IMR-90 (cell line): Measurements from ENCODE around the gene CROT. TPM values are rescaled to one million over a fixed set of nuclear protein-coding genes. Genes with fewer than 3 reads are reported as not detected.

Experiments
- ATAC-seq: fragments of 200-7000 bp; cut with Tn5 transposase; 2 replicates; pipeline ENCODE4 v1.9.1; 2020; ENCODE audit warnings: low read depth, mild to moderate bottlenecking, moderate library complexity
- BruUV-seq: library from RNA; stranded (reverse); fragments of 400-500 nt; replicated peaks from 2 replicates; lab custom pipeline; 2021; lab: Mats Ljungman, UMichigan
- CTCF ChIA-PET: fragments of 300-600 bp; formaldehyde crosslinking; extraction: SDS; loops from one replicate; lab custom pipeline; 2021; ENCODE audit warnings: antibody characterized with exemption; lab: Yijun Ruan, JAX
- POLR2A ChIA-PET: fragments of 300-600 bp; sonication (Branson Sonifier 250); formaldehyde crosslinking; loops from one replicate; lab custom pipeline; 2022; ENCODE audit warnings: antibody characterized with exemption; ENCODE audit not compliant: unreplicated experiment; lab: Charles Lee
- DNase-seq: peaks from one replicate; pipeline ENCODE4 v3.0.0; 2013
- H2AFZ ChIP-seq: replicated peaks from 2 replicates; pipeline ENCODE3; 2013; ENCODE audit warnings: low read length, mild to moderate bottlenecking; ENCODE audit not compliant: poor library complexity
- H2AK5ac ChIP-seq: 2 replicates; pipeline ENCODE4 v1.6.1; 2013; ENCODE audit warnings: low read depth, low read length, inconsistent platforms
- H2AK9ac ChIP-seq: replicated peaks from 2 replicates; pipeline ENCODE3; 2013; ENCODE audit warnings: mild to moderate bottlenecking, low read depth, low read length, moderate library complexity; ENCODE audit not compliant: poor library complexity
- H2BK120ac ChIP-seq: 2 replicates; pipeline ENCODE4 v1.6.1; 2013; ENCODE audit warnings: low read depth, low read length, inconsistent platforms
- H2BK15ac ChIP-seq: 3 replicates; pipeline ENCODE4 v1.6.1; 2013; ENCODE audit warnings: low read depth, low read length, inconsistent platforms
- H2BK20ac ChIP-seq: 2 replicates; pipeline ENCODE4 v1.6.1; 2013; ENCODE audit warnings: low read depth, mild to moderate bottlenecking, inconsistent platforms, low read length, moderate library complexity
- H2BK5ac ChIP-seq: 2 replicates; pipeline ENCODE4 v1.6.1; 2013; ENCODE audit warnings: mild to moderate bottlenecking, low read depth, low read length, inconsistent platforms; ENCODE audit not compliant: poor library complexity, severe bottlenecking
- H3K14ac ChIP-seq: replicated peaks from 2 replicates; pipeline ENCODE4 v1.6.1; 2013; ENCODE audit warnings: low read depth, low read length, inconsistent platforms
- H3K18ac ChIP-seq: 2 replicates; pipeline ENCODE4 v1.6.1; 2013; ENCODE audit warnings: low read depth, low read length, control low read depth
- H3K23ac ChIP-seq: 2 replicates; pipeline ENCODE4 v1.6.1; 2013; ENCODE audit warnings: low read depth, low read length, inconsistent platforms
- H3K27ac ChIP-seq: 2 replicates; pipeline ENCODE4 v1.5.1; 2013; ENCODE audit warnings: mild to moderate bottlenecking, control low read depth, low read length; ENCODE audit not compliant: insufficient read depth
- H3K27me3 ChIP-seq: 2 replicates; pipeline ENCODE4 v1.6.1; 2013; ENCODE audit warnings: low read length; ENCODE audit not compliant: control insufficient read depth, insufficient read depth
- H3K36me3 ChIP-seq: 2 replicates; pipeline ENCODE4 v1.6.1; 2013; ENCODE audit warnings: low read length, mixed read lengths; ENCODE audit not compliant: control insufficient read depth, insufficient read depth
- H3K4ac ChIP-seq: 2 replicates; pipeline ENCODE4 v1.6.1; 2013; ENCODE audit warnings: low read depth, low read length, inconsistent platforms
- H3K4me1 ChIP-seq: 2 replicates; pipeline ENCODE4 v1.6.1; 2013; ENCODE audit warnings: low read length, mixed read lengths; ENCODE audit not compliant: control insufficient read depth, insufficient read depth
- H3K4me2 ChIP-seq: 2 replicates; pipeline ENCODE4 v1.6.1; 2013; ENCODE audit warnings: low read depth, mild to moderate bottlenecking, control low read depth, low read length, moderate library complexity
- H3K4me3 ChIP-seq: 2 replicates; pipeline ENCODE4 v1.5.1; 2013; ENCODE audit warnings: low read depth, mild to moderate bottlenecking, control low read depth, low read length, moderate library complexity; ENCODE audit not compliant: insufficient read depth
- H3K56ac ChIP-seq: 2 replicates; pipeline ENCODE4 v1.6.1; 2013; ENCODE audit warnings: low read length, inconsistent platforms; ENCODE audit not compliant: insufficient read depth; ENCODE audit errors: extremely low read depth
- H3K79me1 ChIP-seq, 2 experiments: 2 replicates each; pipeline ENCODE4 v1.6.1; 2013; ENCODE audit warnings: low read length in 2 of 2, inconsistent platforms in 1 of 2, low read depth in 1 of 2
- H3K9ac ChIP-seq: 2 replicates; pipeline ENCODE4 v1.6.1; 2013; ENCODE audit warnings: low read depth, low read length, control low read depth
- H3K9me1 ChIP-seq: 2 replicates; pipeline ENCODE4 v1.6.1; 2013; ENCODE audit warnings: low read length, inconsistent platforms; ENCODE audit not compliant: insufficient read depth
- H3K9me3 ChIP-seq: 2 replicates; pipeline ENCODE4 v1.6.1; 2013; ENCODE audit warnings: low read length; ENCODE audit not compliant: control insufficient read depth, insufficient read depth
- H4K20me1 ChIP-seq: 2 replicates; pipeline ENCODE4 v1.6.1; 2013; ENCODE audit warnings: low read length, inconsistent platforms; ENCODE audit not compliant: insufficient read depth
- H4K5ac ChIP-seq: 2 replicates; pipeline ENCODE4 v1.6.1; 2013; ENCODE audit warnings: mild to moderate bottlenecking, low read depth, low read length, control low read depth
- H4K8ac ChIP-seq, 2 experiments: 2 replicates each; pipeline ENCODE4 v1.6.1; 2013; ENCODE audit warnings: low read depth in 2 of 2, low read length in 2 of 2, control low read depth in 1 of 2, inconsistent platforms in 1 of 2
- H4K91ac ChIP-seq: 2 replicates; pipeline ENCODE4 v1.6.1; 2013; ENCODE audit warnings: low read depth, low read length, inconsistent platforms; ENCODE audit not compliant: insufficient read depth
- BHLHE40 ChIP-seq: fragments of 150-350 bp; IDR thresholded peaks from 2 replicates; pipeline ENCODE4 v1.6.1; 2016; ENCODE audit warnings: mild to moderate bottlenecking, low read depth, low read length
- FOS ChIP-seq: fragments of 150-350 bp; IDR thresholded peaks from 2 replicates; pipeline ENCODE4 v1.6.1; 2016; ENCODE audit warnings: low read depth, low read length
- MAFK ChIP-seq: IDR thresholded peaks from 2 replicates; pipeline ENCODE4 v1.6.1; 2012; ENCODE audit warnings: low read depth, low read length, improper control_type of control experiment
- MAZ ChIP-seq: IDR thresholded peaks from 2 replicates; pipeline ENCODE4 v1.6.1; 2012; ENCODE audit warnings: low read depth, mild to moderate bottlenecking, low read length, improper control_type of control experiment, moderate library complexity, borderline replicate concordance
- RFX5 ChIP-seq: IDR thresholded peaks from 2 replicates; pipeline ENCODE4 v1.8.0; 2012; ENCODE audit warnings: low read depth, mild to moderate bottlenecking, low read length, moderate library complexity
- SMC3 ChIP-seq: fragments of 150-350 bp; IDR thresholded peaks from 2 replicates; pipeline ENCODE4 v1.6.1; 2016; ENCODE audit warnings: low read depth, mild to moderate bottlenecking, antibody characterized with exemption, low read length, moderate library complexity
- WGBS, 2 experiments: methylation state at CpG; one replicate each; pipeline versions ENCODE4 v1.1.5 to v1.1.7; 2013; ENCODE audit warnings: missing lambda C conversion rate in 2 of 2; ENCODE audit not compliant: insufficient read length in 1 of 2; ENCODE audit errors: extremely low coverage in 2 of 2; 5-methylcytosine and 5-hydroxymethylcytosine counted together
- dilution Hi-C: fragments of 300-500 bp; cut with HindIII; formaldehyde crosslinking; loops from one replicate; pipeline ENCODE4 v1.14.3; 2018; ENCODE audit warnings: low sequenced_read_pairs; ENCODE audit not compliant: unreplicated experiment
- in situ Hi-C: fragments of 300-500 bp; cut with MboI; formaldehyde crosslinking; loops from 3 replicates; pipeline ENCODE4 v1.14.3; 2019; ENCODE audit warnings: low sequenced_read_pairs, inconsistent platforms, mixed read lengths
- intact Hi-C: fragments of 100-400 bp; cut with micrococcal nuclease; formaldehyde crosslinking; loops from 2 replicates; pipeline ENCODE4 v1.10.0; 2022
- polyA plus RNA-seq, 3 experiments: library from polyadenylated mRNA; depleted of rRNA; stranded (reverse); fragments of >200 nt; gene quantifications; 2 replicates each; pipeline ENCODE4 v1.2.3, GENCODE V29; 2012; ENCODE audit warnings: low replicate concordance in 1 of 3
- total RNA-seq: library from RNA; depleted of rRNA; stranded (reverse); fragments of >200 nt; gene quantifications from 2 replicates; pipeline ENCODE4 v1.2.3, GENCODE V29; 2012

CROT gene
- total and polyA plus RNA-seq, 2 of the 4 experiments (the other 2 are of a cell fraction), result 7.5 to 10.0 TPM

GRCh38 chr7:87359366-87359765 lies 13.9 kb downstream of the CROT start:
- H3K79me1 ChIP-seq, result no peaks in the 10 kb centered on the region; a peak in 1 of 4 replicates
- no peak overlapping the region for H4K8ac ChIP-seq
- TF ChIP-seq FOS, result no peak
- no peak for TF ChIP-seq MAZ
- TF ChIP-seq RFX5, result no peak
- TF ChIP-seq BHLHE40, result no peak
- TF ChIP-seq SMC3, result no peak
- no peak for TF ChIP-seq MAFK
- no peaks in the 10 kb centered on the region for H4K20me1 ChIP-seq
- no peak overlapping the region for H4K91ac ChIP-seq
- no peak overlapping the region for H2AK5ac ChIP-seq
- peaks cover 37% of the 10 kb centered on the region for H3K36me3 ChIP-seq
- no peaks in the 10 kb centered on the region; the same call in 1 of the 2 replicates for H3K9me1 ChIP-seq
- dilution Hi-C loops (no loop called here), in situ Hi-C loops (no loop called here), intact Hi-C loops (no loop called here)
- H3K4ac ChIP-seq, result no peak overlapping the region
- H3K4me2 ChIP-seq, result no peak overlapping the region
- no CpG with 5 or more reads among the region's 2 CpGs for WGBS, 2 experiments
- H3K4me3 ChIP-seq, result no peak overlapping the region
- H3K56ac ChIP-seq, result no peak overlapping the region
- DNase-seq (peak; percentile 59), ATAC-seq (no peak; the same call in 1 of the 2 replicates)
- H3K9me3 ChIP-seq, result peaks cover 5% of the 10 kb centered on the region; the same call in 1 of the 2 replicates
- H3K27ac ChIP-seq, result no peak overlapping the region
- no peak overlapping the region for H4K5ac ChIP-seq
- H2BK20ac ChIP-seq, result no peak overlapping the region
- no peak overlapping the region for H2BK15ac ChIP-seq
- H3K27me3 ChIP-seq, result no peaks in the 10 kb centered on the region
- no peak overlapping the region for H3K18ac ChIP-seq
- no peak overlapping the region for H2BK5ac ChIP-seq
- no peak overlapping the region for H2AK9ac ChIP-seq
- peaks cover 2% of the 10 kb centered on the region for H3K4me1 ChIP-seq
- POLR2A ChIA-PET, result no interaction called here
- no peak overlapping the region for H3K14ac ChIP-seq
- no peak overlapping the region for H2AFZ ChIP-seq
- no peak overlapping the region for H3K9ac ChIP-seq
- CTCF ChIA-PET, result interaction anchor here (1.2 kb wide), 1 partner anchor 10 kb away, joined by 4 read pairs; no protein-coding TSS in a partner anchor
- H2BK120ac ChIP-seq, result no peak overlapping the region
- H3K23ac ChIP-seq, result no peak overlapping the region
- BruUV-seq, result no TSS peak
